H1 (cell line): ENCODE results near the gene STX10. TPM values are rescaled to one million over a fixed set of nuclear protein-coding genes. Genes with fewer than 3 reads are reported as not detected.

Experiments used
- CTBP2 ChIP-seq: IDR thresholded peaks from 2 replicates; pipeline ENCODE4 v1.7.0; 2011; ENCODE audit warnings: borderline replicate concordance, mild to moderate bottlenecking, moderate library complexity, mixed read lengths, low read length; ENCODE audit not compliant: insufficient read depth, insufficient read length
- EP300 ChIP-seq, 2 experiments: IDR thresholded peaks; 1 replicate in 1 of 2; 2 replicates in 1 of 2; pipeline ENCODE4 v1.6.1; 2011 to 2012; ENCODE audit warnings: low read depth in 2 of 2, low read length in 2 of 2, mild to moderate bottlenecking in 2 of 2, borderline replicate concordance in 1 of 2, inconsistent platforms in 1 of 2, moderate library complexity in 1 of 2
- KDM4A ChIP-seq: IDR thresholded peaks from one replicate; pipeline ENCODE4 v1.7.1; 2012; ENCODE audit warnings: low read depth, mild to moderate bottlenecking, moderate library complexity, low read length, inconsistent platforms; ENCODE audit not compliant: severe bottlenecking
- NRF1 ChIP-seq: IDR thresholded peaks from 2 replicates; pipeline ENCODE4 v1.6.1; 2011; ENCODE audit warnings: mild to moderate bottlenecking, low read depth, low read length, improper control_type of control experiment
- RFX5 ChIP-seq: IDR thresholded peaks from 2 replicates; pipeline ENCODE4 v1.6.1; 2011; ENCODE audit warnings: low read depth, low read length, improper control_type of control experiment, borderline replicate concordance
- SIRT6 ChIP-seq: IDR thresholded peaks from one replicate; pipeline ENCODE4 v1.7.1; 2012; ENCODE audit warnings: low read length, inconsistent platforms
- SIX5 ChIP-seq: IDR thresholded peaks from 2 replicates; pipeline ENCODE4 v1.6.1; 2011; ENCODE audit warnings: mild to moderate bottlenecking, low read depth, low read length
- SUZ12 ChIP-seq: fragments of 200-600 bp; sonication (generic); IDR thresholded peaks from 2 replicates; pipeline ENCODE4 v1.6.1; 2012; ENCODE audit warnings: mild to moderate bottlenecking, inconsistent platforms, low read length, moderate library complexity, mixed read lengths
- TCF12 ChIP-seq: IDR thresholded peaks from 2 replicates; pipeline ENCODE4 v1.6.1; 2011; ENCODE audit warnings: low read depth, mild to moderate bottlenecking, low read length
- polyA plus RNA-seq, 7 experiments: library from polyadenylated mRNA; depleted of rRNA in 3 of 7; stranded (reverse) in 5 of 7; unstranded in 2 of 7; fragments of >200 nt in 5 of 7; fragments of 200-250 nt in 2 of 7; gene quantifications; 1 replicate in 5 of 7; 2 replicates in 1 of 7; 4 replicates in 1 of 7; pipeline versions ENCODE4 v1.2.1 to v1.2.3, GENCODE V29; 2011 to 2013; ENCODE audit warnings: missing spikeins in 2 of 7, mixed read lengths in 2 of 7
- total RNA-seq: library from RNA; stranded (reverse); fragmentation: NEBNext Ultra II Directional; extraction: Animal tissue kit (Norgen Biotek cat#: 25700); gene quantifications from 2 replicates; pipeline ENCODE4 v1.2.1, GENCODE V29; 2021
- TF ChIP-seq, protein P1 (sequence below), 3 experiments: IDR thresholded peaks; 1 replicate in 2 of 3; 2 replicates in 1 of 3; pipeline versions ENCODE4 v1.5.1 to v1.6.1; 2011; ENCODE audit warnings: low read length in 3 of 3, mild to moderate bottlenecking in 3 of 3, inconsistent platforms in 2 of 3, low read depth in 1 of 3, moderate library complexity in 1 of 3; ENCODE audit not compliant: insufficient read depth in 1 of 3; ENCODE audit errors: control extremely low read depth in 1 of 3
- TF ChIP-seq, protein P2 (sequence below): IDR thresholded peaks from 2 replicates; pipeline ENCODE4 v1.6.1; 2011; ENCODE audit warnings: low read depth, mild to moderate bottlenecking, low read length; ENCODE audit not compliant: insufficient read depth

The STX10 gene
- total and polyA plus RNA-seq, 2 of the 8 experiments (the other 6 are each of a cell fraction or from before 2014, with no cell fraction given): 53.0 to 80.1 TPM

DNA sequence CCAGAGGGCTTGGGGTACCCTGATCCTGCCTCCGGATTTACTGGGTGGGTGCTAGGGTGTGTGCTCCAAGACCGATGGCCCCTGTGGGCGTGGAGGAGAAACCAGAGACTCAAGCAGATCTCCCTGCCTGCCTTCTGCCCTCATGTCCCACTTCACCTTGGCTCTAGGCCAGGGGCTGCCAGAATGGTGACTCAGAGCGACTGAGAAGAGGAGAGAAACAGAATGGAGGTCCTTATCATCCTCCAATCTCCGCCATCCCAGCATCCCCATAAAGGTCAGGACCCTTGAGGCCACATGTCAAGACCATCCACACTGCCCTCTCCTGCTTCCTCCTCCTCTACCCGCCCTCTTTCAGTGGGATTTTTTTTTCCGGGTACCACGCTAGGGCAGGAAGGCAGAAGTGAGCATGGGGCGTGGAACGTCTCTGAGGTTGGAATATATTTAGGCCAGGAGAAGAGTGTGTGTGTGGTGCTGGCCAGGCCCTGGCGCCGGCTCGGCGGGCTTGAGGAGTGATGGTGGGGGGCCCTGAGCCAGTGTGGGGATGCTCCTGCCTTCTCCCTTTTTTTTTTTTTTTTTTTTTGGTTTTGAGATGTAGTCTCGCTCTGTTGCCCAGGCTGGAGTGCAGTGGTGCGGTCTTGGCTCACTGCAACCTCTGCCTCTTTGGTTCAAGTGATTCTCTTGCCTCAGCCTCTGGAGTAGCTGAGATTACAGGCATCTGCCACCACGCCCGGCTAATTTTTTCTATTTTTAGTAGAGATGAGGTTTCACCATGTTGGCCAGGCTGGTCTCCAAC lies 22.4 kb upstream of the STX10 start (continued):
- TF ChIP-seq, protein P1, sequence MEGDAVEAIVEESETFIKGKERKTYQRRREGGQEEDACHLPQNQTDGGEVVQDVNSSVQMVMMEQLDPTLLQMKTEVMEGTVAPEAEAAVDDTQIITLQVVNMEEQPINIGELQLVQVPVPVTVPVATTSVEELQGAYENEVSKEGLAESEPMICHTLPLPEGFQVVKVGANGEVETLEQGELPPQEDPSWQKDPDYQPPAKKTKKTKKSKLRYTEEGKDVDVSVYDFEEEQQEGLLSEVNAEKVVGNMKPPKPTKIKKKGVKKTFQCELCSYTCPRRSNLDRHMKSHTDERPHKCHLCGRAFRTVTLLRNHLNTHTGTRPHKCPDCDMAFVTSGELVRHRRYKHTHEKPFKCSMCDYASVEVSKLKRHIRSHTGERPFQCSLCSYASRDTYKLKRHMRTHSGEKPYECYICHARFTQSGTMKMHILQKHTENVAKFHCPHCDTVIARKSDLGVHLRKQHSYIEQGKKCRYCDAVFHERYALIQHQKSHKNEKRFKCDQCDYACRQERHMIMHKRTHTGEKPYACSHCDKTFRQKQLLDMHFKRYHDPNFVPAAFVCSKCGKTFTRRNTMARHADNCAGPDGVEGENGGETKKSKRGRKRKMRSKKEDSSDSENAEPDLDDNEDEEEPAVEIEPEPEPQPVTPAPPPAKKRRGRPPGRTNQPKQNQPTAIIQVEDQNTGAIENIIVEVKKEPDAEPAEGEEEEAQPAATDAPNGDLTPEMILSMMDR (IDR thresholded peaks at IDR 0.05; ENCODE audit: control extremely low read depth in 1 of 3, insufficient read depth in 1 of 3, low read depth in 1 of 3, low read length in 3 of 3): no peak
- TF ChIP-seq SIX5 (no peak), SUZ12 (no peak), CTBP2 (no peak), SIRT6 (no peak), TCF12 (no peak), KDM4A (no peak), RFX5 (no peak), EP300 (IDR thresholded peaks at IDR 0.05; ENCODE audit: borderline replicate concordance in 1 of 2, low read depth in 2 of 2, low read length in 2 of 2) (no peak), NRF1 (no peak)
- TF ChIP-seq, protein P2, sequence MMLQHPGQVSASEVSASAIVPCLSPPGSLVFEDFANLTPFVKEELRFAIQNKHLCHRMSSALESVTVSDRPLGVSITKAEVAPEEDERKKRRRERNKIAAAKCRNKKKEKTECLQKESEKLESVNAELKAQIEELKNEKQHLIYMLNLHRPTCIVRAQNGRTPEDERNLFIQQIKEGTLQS: no peak
- TF ChIP-seq, all 59 proteins: peak for 0
